H1 (cell line): ENCODE data around the gene EXOG. TPM values are rescaled to one million over a fixed set of nuclear protein-coding genes. Genes with fewer than 3 reads are reported as not detected.

ENCODE experiments used
- BRCA1 ChIP-seq: IDR thresholded peaks from 2 replicates; pipeline ENCODE4 v1.6.1; 2012; ENCODE audit warnings: low read depth, low read length, improper control_type of control experiment
- SIN3A ChIP-seq, 2 experiments: IDR thresholded peaks in 1 of 2; conservative IDR thresholded peaks in 1 of 2; 2 replicates each; pipeline ENCODE4 v1.6.1; 2011 to 2012; ENCODE audit warnings: low read length in 2 of 2, improper control_type of control experiment in 1 of 2, low read depth in 1 of 2, mild to moderate bottlenecking in 1 of 2
- SP1 ChIP-seq: IDR thresholded peaks from 2 replicates; pipeline ENCODE4 v1.6.1; 2011; ENCODE audit warnings: low read depth, low read length
- SUZ12 ChIP-seq: fragments of 200-600 bp; sonication (generic); IDR thresholded peaks from 2 replicates; pipeline ENCODE4 v1.6.1; 2012; ENCODE audit warnings: mild to moderate bottlenecking, inconsistent platforms, low read length, moderate library complexity, mixed read lengths
- TAF1 ChIP-seq: IDR thresholded peaks from 2 replicates; pipeline ENCODE4 v1.6.1; 2011; ENCODE audit warnings: mild to moderate bottlenecking, low read depth, low read length
- TCF12 ChIP-seq: IDR thresholded peaks from 2 replicates; pipeline ENCODE4 v1.6.1; 2011; ENCODE audit warnings: low read depth, mild to moderate bottlenecking, low read length
- polyA plus RNA-seq, 7 experiments: library from polyadenylated mRNA; depleted of rRNA in 3 of 7; stranded (reverse) in 5 of 7; unstranded in 2 of 7; fragments of >200 nt in 5 of 7; fragments of 200-250 nt in 2 of 7; gene quantifications; 1 replicate in 5 of 7; 2 replicates in 1 of 7; 4 replicates in 1 of 7; pipeline versions ENCODE4 v1.2.1 to v1.2.3, GENCODE V29; 2011 to 2013; ENCODE audit warnings: missing spikeins in 2 of 7, mixed read lengths in 2 of 7
- total RNA-seq: library from RNA; stranded (reverse); fragmentation: NEBNext Ultra II Directional; extraction: Animal tissue kit (Norgen Biotek cat#: 25700); gene quantifications from 2 replicates; pipeline ENCODE4 v1.2.1, GENCODE V29; 2021

EXOG gene
- total and polyA plus RNA-seq, 2 of the 8 experiments (the other 6 are each of a cell fraction or from before 2014, with no cell fraction given), result 7.2 to 12.9 TPM

DNA sequence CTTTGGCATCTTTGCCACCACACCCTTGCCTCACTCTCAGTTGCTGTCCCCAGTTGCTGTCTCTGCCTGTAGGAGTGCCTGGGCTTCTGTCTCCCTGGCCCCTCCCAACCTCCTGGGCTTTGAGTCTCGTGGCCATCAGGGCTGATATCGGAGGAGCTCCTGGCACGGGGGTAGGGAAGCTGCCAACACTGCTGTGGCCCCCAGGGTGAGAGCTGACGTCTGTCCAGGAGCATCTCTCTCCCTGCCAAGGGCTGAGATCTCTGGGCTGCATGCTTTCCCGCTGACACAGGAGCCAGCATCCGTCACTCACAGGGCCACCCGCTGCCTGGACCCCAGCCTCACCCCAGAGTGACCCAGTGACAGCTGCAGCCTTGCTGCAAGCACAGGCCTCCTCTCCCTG, 47.4 kb downstream of the EXOG start (continued):
- TF ChIP-seq BRCA1 (no peak), SIN3A (conservative IDR thresholded peaks at IDR 0.05 in 1 of 2, IDR thresholded peaks at IDR 0.05 in 1 of 2; ENCODE audit: low read depth in 1 of 2, low read length in 2 of 2) (no peak), TAF1 (no peak), TCF12 (no peak), SP1 (no peak), SUZ12 (no peak)
